ENCODE measurements around the gene IGIP. TPM values are rescaled to one million over a fixed set of nuclear protein-coding genes. Genes with fewer than 3 reads are reported as not detected.

IGIP gene
- total RNA-seq, 1 donor = 2.3 TPM

GRCh38 chr5:140108093-140109017 is 17.4 kb upstream of the IGIP start:
- Histone ChIP-seq H3K4me1 (ENCODE audit: insufficient read depth, low read length) (peaks cover 45% of the 10 kb centered on the region), H3K4me3 (ENCODE audit: low read length) (peak overlapping the region; percentile 50), H3K27me3 (ENCODE audit: insufficient read depth, low read length) (peaks cover 55% of the 10 kb centered on the region), H3K9me3 (ENCODE audit: low read depth, low read length) (no peaks in the 10 kb centered on the region)

GRCh38 chr5:140109018-140109758 is 16.5 kb upstream of the IGIP start:
- Histone ChIP-seq H3K27me3 (ENCODE audit: insufficient read depth, low read length) (peaks cover 47% of the 10 kb centered on the region), H3K4me3 (ENCODE audit: low read length) (peak overlapping the region; percentile 50), H3K9me3 (ENCODE audit: low read depth, low read length) (no peaks in the 10 kb centered on the region), H3K4me1 (ENCODE audit: insufficient read depth, low read length) (peaks cover 47% of the 10 kb centered on the region)

GRCh38 chr5:140109759-140110645 is 15.7 kb upstream of the IGIP start:
- no peaks in the 10 kb centered on the region for H3K9me3 ChIP-seq (ENCODE audit: low read depth, low read length)
- H3K27me3 ChIP-seq (ENCODE audit: insufficient read depth, low read length) = peaks cover 44% of the 10 kb centered on the region
- no peak overlapping the region for H3K4me3 ChIP-seq (ENCODE audit: low read length)
- H3K4me1 ChIP-seq (ENCODE audit: insufficient read depth, low read length) = peaks cover 52% of the 10 kb centered on the region

DNA sequence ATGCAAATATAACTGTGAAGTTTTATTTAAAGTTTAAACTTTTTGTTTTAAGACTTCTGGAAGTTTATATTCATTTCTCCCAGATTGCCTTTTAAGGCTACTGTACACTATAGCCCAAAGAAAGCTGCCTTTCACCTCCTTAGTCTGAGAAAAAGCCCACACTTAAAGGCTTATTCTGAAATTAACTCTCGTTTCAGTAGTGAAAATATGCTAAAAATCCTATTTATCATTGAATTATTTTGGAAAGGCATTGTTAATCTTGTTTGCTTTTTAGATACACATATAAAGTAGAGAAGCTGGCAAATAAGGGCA is 15.1 kb upstream of the IGIP start:
- Histone ChIP-seq H3K4me3 (ENCODE audit: low read length) (no peak overlapping the region), H3K9me3 (ENCODE audit: low read depth, low read length) (no peaks in the 10 kb centered on the region), H3K27me3 (ENCODE audit: insufficient read depth, low read length) (peaks cover 43% of the 10 kb centered on the region), H3K4me1 (ENCODE audit: insufficient read depth, low read length) (peaks cover 54% of the 10 kb centered on the region)

- no peaks in the 10 kb centered on the region for H3K9me3 ChIP-seq (ENCODE audit: low read depth, low read length)
- peaks cover 53% of the 10 kb centered on the region for H3K4me1 ChIP-seq (ENCODE audit: insufficient read depth, low read length)
- H3K4me3 ChIP-seq (ENCODE audit: low read length) = no peak overlapping the region
- peaks cover 43% of the 10 kb centered on the region for H3K27me3 ChIP-seq (ENCODE audit: insufficient read depth, low read length)
Measured at GRCh38 chr5:140111011-140111858, 14.5 kb upstream of the IGIP start.

- Histone ChIP-seq H3K4me3 (ENCODE audit: low read length) (no peak overlapping the region), H3K4me1 (ENCODE audit: insufficient read depth, low read length) (peaks cover 45% of the 10 kb centered on the region), H3K27me3 (ENCODE audit: insufficient read depth, low read length) (peaks cover 43% of the 10 kb centered on the region), H3K9me3 (ENCODE audit: low read depth, low read length) (no peaks in the 10 kb centered on the region)
Measured at GRCh38 chr5:140111859-140112551, 13.7 kb upstream of the IGIP start.

GRCh38 chr5:140112685-140113179 is 13.0 kb upstream of the IGIP start:
- peaks cover 43% of the 10 kb centered on the region for H3K27me3 ChIP-seq (ENCODE audit: insufficient read depth, low read length)
- H3K4me3 ChIP-seq (ENCODE audit: low read length) = no peak overlapping the region
- H3K9me3 ChIP-seq (ENCODE audit: low read depth, low read length) = no peaks in the 10 kb centered on the region
- peaks cover 43% of the 10 kb centered on the region for H3K4me1 ChIP-seq (ENCODE audit: insufficient read depth, low read length)

GRCh38 chr5:140113180-140113698 is 12.5 kb upstream of the IGIP start:
- peaks cover 41% of the 10 kb centered on the region for H3K4me1 ChIP-seq (ENCODE audit: insufficient read depth, low read length)
- peaks cover 43% of the 10 kb centered on the region for H3K27me3 ChIP-seq (ENCODE audit: insufficient read depth, low read length)
- H3K9me3 ChIP-seq (ENCODE audit: low read depth, low read length) = no peaks in the 10 kb centered on the region
- peak overlapping the region; percentile 69 for H3K4me3 ChIP-seq (ENCODE audit: low read length)

- Histone ChIP-seq H3K27me3 (ENCODE audit: insufficient read depth, low read length) (peaks cover 38% of the 10 kb centered on the region), H3K4me1 (ENCODE audit: insufficient read depth, low read length) (peaks cover 35% of the 10 kb centered on the region), H3K9me3 (ENCODE audit: low read depth, low read length) (no peaks in the 10 kb centered on the region), H3K4me3 (ENCODE audit: low read length) (peak within 1 kb of the TSS; percentile 69)
Measured at GRCh38 chr5:140113699-140114263, 12.0 kb upstream of the IGIP start, which contains the start of gene PURA. Gene PURA, plus strand, starts transcription at chr5:140114109. Its CDS starts 73 bp downstream, at chr5:140114182.

DNA sequence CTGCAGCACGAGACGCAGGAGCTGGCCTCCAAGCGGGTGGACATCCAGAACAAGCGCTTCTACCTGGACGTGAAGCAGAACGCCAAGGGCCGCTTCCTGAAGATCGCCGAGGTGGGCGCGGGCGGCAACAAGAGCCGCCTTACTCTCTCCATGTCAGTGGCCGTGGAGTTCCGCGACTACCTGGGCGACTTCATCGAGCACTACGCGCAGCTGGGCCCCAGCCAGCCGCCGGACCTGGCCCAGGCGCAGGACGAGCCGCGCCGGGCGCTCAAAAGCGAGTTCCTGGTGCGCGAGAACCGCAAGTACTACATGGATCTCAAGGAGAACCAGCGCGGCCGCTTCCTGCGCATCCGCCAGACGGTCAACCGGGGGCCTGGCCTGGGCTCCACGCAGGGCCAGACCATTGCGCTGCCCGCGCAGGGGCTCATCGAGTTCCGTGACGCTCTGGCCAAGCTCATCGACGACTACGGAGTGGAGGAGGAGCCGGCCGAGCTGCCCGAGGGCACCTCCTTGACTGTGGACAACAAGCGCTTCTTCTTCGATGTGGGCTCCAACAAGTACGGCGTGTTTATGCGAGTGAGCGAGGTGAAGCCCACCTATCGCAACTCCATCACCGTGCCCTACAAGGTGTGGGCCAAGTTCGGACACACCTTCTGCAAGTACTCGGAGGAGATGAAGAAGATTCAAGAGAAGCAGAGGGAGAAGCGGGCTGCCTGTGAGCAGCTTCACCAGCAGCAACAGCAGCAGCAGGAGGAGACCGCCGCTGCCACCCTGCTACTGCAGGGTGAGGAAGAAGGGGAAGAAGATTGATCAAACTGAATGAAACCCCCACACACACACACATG is 11.2 kb upstream of the IGIP start:
- Histone ChIP-seq H3K4me1 (ENCODE audit: insufficient read depth, low read length) (peaks cover 30% of the 10 kb centered on the region), H3K9me3 (ENCODE audit: low read depth, low read length) (no peaks in the 10 kb centered on the region), H3K27me3 (ENCODE audit: insufficient read depth, low read length) (peaks cover 30% of the 10 kb centered on the region), H3K4me3 (ENCODE audit: low read length) (peak overlapping the region; percentile 69)

DNA sequence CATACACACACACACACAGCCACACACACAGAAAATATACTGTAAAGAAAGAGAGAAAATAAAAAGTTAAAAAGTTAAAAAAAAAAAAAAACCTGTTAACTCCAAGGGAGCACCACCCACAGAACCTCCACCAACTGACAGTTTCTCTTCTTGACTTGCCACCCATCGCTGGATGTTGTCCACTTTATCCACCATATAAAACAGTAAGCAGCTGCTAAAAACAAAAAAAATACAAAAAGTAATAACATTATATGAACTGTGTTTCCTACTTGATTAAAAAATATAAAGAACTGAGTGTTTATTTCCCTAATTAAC is 10.6 kb upstream of the IGIP start:
- Histone ChIP-seq H3K4me1 (ENCODE audit: insufficient read depth, low read length) (peaks cover 30% of the 10 kb centered on the region), H3K9me3 (ENCODE audit: low read depth, low read length) (no peaks in the 10 kb centered on the region), H3K27me3 (ENCODE audit: insufficient read depth, low read length) (peaks cover 24% of the 10 kb centered on the region), H3K4me3 (ENCODE audit: low read length) (peak overlapping the region; percentile 69)

DNA sequence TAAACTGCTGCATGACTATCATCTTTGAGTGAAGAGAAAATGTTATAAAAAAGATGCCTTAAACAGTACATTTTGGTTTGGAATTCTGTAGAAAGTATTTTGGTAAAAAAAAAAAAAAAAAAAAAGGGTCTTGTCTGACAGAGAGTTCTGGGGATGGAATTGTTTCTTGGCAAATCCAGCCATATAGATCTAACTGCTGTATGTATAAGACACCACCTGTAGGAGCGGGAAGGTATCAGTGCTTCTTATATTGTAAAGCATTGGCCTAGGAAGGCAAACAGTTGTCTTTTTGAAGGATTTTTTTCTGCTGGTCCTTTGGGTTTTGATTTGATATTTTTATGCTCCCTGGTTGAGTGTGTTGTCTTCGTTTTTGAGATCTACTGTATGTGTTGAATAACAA is 9.0 kb upstream of the IGIP start:
- peaks cover 10% of the 10 kb centered on the region for H3K27me3 ChIP-seq (ENCODE audit: insufficient read depth, low read length)
- H3K4me3 ChIP-seq (ENCODE audit: low read length) = no peak overlapping the region
- H3K9me3 ChIP-seq (ENCODE audit: low read depth, low read length) = no peaks in the 10 kb centered on the region
- H3K4me1 ChIP-seq (ENCODE audit: insufficient read depth, low read length) = peaks cover 25% of the 10 kb centered on the region

All from mononuclear cell (primary cell).